HepG2 (cell line): ENCODE data around the gene COQ5. TPM values are rescaled to one million over a fixed set of nuclear protein-coding genes. Genes with fewer than 3 reads are reported as not detected.

Experiments
- DR1 ChIP-seq: sonication (generic); formaldehyde crosslinking; IDR thresholded peaks from 2 replicates; pipeline ENCODE4 v1.8.0; 2021; ENCODE audit warnings: mild to moderate bottlenecking, missing genetic modification reagents, inconsistent platforms
- E2F2 ChIP-seq: sonication (generic); formaldehyde crosslinking; IDR thresholded peaks from 2 replicates; pipeline ENCODE4 v1.4.0; 2020; ENCODE audit warnings: missing genetic modification reagents, borderline replicate concordance
- MEIS1 ChIP-seq: sonication (generic); formaldehyde crosslinking; IDR thresholded peaks from 2 replicates; pipeline ENCODE4 v1.9.0; 2021; ENCODE audit warnings: mild to moderate bottlenecking, missing genetic modification reagents, moderate library complexity, borderline replicate concordance
- NFIB ChIP-seq: sonication (generic); formaldehyde crosslinking; IDR thresholded peaks from 2 replicates; pipeline ENCODE4 v1.9.0; 2021; ENCODE audit warnings: missing genetic modification reagents, mild to moderate bottlenecking, borderline replicate concordance
- RARG ChIP-seq: sonication (generic); formaldehyde crosslinking; IDR thresholded peaks from 2 replicates; pipeline ENCODE4 v1.4.0; 2020; ENCODE audit warnings: low read depth, mild to moderate bottlenecking, missing genetic modification reagents
- TARDBP ChIP-seq: sonication (generic); formaldehyde crosslinking; IDR thresholded peaks from 2 replicates; pipeline ENCODE4 v1.8.0; 2022; ENCODE audit warnings: mild to moderate bottlenecking, missing genetic modification reagents
- TOE1 ChIP-seq: sonication (generic); formaldehyde crosslinking; IDR thresholded peaks from 2 replicates; pipeline ENCODE4 v1.4.0; 2020; ENCODE audit warnings: mild to moderate bottlenecking, missing genetic modification reagents
- polyA plus RNA-seq, 8 experiments: library from polyadenylated mRNA; depleted of rRNA in 3 of 8; stranded (reverse) in 7 of 8; unstranded in 1 of 8; fragments of >200 nt; fragmentation: Illumina TruSeq in 4 of 8; extraction: Trizol in 4 of 8; gene quantifications; 2 replicates each; pipeline versions ENCODE4 v1.2.1 to v1.2.3, GENCODE V29; 2011 to 2016; ENCODE audit warnings: low read depth in 4 of 8, missing spikeins in 1 of 8, mixed read lengths in 1 of 8; ENCODE audit not compliant: insufficient read depth in 1 of 8
- total RNA-seq, 5 experiments: library from RNA; depleted of rRNA; stranded (reverse); fragments of >200 nt; fragmentation: Illumina TruSeq; extraction: Trizol; gene quantifications; 2 replicates each; pipeline ENCODE4 v1.2.3, GENCODE V29; 2016; ENCODE audit warnings: low read depth in 1 of 5
- TF ChIP-seq, protein P1 (sequence below): sonication (generic); formaldehyde crosslinking; IDR thresholded peaks from 2 replicates; pipeline ENCODE4 v1.5.0; 2020; ENCODE audit warnings: mild to moderate bottlenecking, missing genetic modification reagents, borderline replicate concordance
- TF ChIP-seq, protein P2 (sequence below): sonication (generic); formaldehyde crosslinking; IDR thresholded peaks from 2 replicates; pipeline ENCODE4 v1.8.0; 2022; ENCODE audit warnings: missing genetic modification reagents, mild to moderate bottlenecking, inconsistent platforms, borderline replicate concordance
- TF ChIP-seq, protein P3 (sequence below): IDR thresholded peaks from 2 replicates; pipeline ENCODE4 v1.6.1; 2016; ENCODE audit warnings: low read depth, control low read depth
- TF ChIP-seq, protein P4 (sequence below): sonication (generic); formaldehyde crosslinking; IDR thresholded peaks from 2 replicates; pipeline ENCODE4 v1.4.0; 2020; ENCODE audit warnings: mild to moderate bottlenecking, missing genetic modification reagents
- TF ChIP-seq, protein P5 (sequence below): sonication (generic); formaldehyde crosslinking; IDR thresholded peaks from 2 replicates; pipeline ENCODE4 v1.8.1; 2022; ENCODE audit warnings: mild to moderate bottlenecking, missing genetic modification reagents
- TF ChIP-seq, protein P6 (sequence below): sonication (generic); formaldehyde crosslinking; IDR thresholded peaks from 2 replicates; pipeline ENCODE4 v1.4.0; 2020; ENCODE audit warnings: missing genetic modification reagents, borderline replicate concordance

Gene COQ5
- total and polyA plus RNA-seq, 2 of the 13 experiments (the other 11 are each of a cell fraction or from before 2014, with no cell fraction given), result 36.4 to 41.5 TPM

GRCh38 chr12:120495731-120496412, 33.1 kb downstream of the COQ5 start, which contains the start of gene DYNLL1 (continued):
- TF ChIP-seq E2F2 (CRISPR knock-in tag), result no peak
- TF ChIP-seq, protein P1, sequence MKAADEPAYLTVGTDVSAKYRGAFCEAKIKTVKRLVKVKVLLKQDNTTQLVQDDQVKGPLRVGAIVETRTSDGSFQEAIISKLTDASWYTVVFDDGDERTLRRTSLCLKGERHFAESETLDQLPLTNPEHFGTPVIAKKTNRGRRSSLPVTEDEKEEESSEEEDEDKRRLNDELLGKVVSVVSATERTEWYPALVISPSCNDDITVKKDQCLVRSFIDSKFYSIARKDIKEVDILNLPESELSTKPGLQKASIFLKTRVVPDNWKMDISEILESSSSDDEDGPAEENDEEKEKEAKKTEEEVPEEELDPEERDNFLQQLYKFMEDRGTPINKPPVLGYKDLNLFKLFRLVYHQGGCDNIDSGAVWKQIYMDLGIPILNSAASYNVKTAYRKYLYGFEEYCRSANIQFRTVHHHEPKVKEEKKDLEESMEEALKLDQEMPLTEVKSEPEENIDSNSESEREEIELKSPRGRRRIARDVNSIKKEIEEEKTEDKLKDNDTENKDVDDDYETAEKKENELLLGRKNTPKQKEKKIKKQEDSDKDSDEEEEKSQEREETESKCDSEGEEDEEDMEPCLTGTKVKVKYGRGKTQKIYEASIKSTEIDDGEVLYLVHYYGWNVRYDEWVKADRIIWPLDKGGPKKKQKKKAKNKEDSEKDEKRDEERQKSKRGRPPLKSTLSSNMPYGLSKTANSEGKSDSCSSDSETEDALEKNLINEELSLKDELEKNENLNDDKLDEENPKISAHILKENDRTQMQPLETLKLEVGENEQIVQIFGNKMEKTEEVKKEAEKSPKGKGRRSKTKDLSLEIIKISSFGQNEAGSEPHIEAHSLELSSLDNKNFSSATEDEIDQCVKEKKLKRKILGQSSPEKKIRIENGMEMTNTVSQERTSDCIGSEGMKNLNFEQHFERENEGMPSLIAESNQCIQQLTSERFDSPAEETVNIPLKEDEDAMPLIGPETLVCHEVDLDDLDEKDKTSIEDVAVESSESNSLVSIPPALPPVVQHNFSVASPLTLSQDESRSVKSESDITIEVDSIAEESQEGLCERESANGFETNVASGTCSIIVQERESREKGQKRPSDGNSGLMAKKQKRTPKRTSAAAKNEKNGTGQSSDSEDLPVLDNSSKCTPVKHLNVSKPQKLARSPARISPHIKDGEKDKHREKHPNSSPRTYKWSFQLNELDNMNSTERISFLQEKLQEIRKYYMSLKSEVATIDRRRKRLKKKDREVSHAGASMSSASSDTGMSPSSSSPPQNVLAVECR (CRISPR knock-in tag), result peak; percentile 98
- TF ChIP-seq MEIS1, result no peak
- no peak for TF ChIP-seq NFIB (CRISPR knock-in tag)
- TF ChIP-seq TARDBP (CRISPR knock-in tag), result peak; percentile 67
- TF ChIP-seq, protein P2, sequence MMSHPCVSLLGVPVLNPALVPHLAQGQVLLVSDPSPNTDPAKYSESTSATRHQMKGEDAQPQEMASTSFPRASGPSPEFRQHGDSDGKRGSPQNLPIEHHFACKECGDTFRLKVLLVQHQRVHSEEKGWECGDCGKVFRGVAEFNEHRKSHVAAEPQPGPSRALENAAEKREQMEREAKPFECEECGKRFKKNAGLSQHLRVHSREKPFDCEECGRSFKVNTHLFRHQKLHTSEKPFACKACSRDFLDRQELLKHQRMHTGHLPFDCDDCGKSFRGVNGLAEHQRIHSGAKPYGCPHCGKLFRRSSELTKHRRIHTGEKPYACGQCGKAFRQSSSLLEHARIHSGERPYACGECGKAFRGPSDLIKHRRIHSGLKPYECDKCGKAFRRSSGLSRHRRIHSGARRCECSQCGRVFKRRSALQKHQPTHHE, result peak; percentile 84
- TF ChIP-seq TOE1 (CRISPR knock-in tag), result no peak
- TF ChIP-seq, protein P3, sequence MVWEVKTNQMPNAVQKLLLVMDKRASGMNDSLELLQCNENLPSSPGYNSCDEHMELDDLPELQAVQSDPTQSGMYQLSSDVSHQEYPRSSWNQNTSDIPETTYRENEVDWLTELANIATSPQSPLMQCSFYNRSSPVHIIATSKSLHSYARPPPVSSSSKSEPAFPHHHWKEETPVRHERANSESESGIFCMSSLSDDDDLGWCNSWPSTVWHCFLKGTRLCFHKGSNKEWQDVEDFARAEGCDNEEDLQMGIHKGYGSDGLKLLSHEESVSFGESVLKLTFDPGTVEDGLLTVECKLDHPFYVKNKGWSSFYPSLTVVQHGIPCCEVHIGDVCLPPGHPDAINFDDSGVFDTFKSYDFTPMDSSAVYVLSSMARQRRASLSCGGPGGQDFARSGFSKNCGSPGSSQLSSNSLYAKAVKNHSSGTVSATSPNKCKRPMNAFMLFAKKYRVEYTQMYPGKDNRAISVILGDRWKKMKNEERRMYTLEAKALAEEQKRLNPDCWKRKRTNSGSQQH, result peak; percentile 68; the same call in 1 of the 2 replicates
- TF ChIP-seq, protein P4, sequence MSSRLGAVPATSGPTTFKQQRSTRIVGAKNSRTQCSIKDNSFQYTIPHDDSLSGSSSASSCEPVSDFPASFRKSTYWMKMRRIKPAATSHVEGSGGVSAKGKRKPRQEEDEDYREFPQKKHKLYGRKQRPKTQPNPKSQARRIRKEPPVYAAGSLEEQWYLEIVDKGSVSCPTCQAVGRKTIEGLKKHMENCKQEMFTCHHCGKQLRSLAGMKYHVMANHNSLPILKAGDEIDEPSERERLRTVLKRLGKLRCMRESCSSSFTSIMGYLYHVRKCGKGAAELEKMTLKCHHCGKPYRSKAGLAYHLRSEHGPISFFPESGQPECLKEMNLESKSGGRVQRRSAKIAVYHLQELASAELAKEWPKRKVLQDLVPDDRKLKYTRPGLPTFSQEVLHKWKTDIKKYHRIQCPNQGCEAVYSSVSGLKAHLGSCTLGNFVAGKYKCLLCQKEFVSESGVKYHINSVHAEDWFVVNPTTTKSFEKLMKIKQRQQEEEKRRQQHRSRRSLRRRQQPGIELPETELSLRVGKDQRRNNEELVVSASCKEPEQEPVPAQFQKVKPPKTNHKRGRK (CRISPR knock-in tag), result no peak
- TF ChIP-seq, protein P5, sequence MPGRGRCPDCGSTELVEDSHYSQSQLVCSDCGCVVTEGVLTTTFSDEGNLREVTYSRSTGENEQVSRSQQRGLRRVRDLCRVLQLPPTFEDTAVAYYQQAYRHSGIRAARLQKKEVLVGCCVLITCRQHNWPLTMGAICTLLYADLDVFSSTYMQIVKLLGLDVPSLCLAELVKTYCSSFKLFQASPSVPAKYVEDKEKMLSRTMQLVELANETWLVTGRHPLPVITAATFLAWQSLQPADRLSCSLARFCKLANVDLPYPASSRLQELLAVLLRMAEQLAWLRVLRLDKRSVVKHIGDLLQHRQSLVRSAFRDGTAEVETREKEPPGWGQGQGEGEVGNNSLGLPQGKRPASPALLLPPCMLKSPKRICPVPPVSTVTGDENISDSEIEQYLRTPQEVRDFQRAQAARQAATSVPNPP (CRISPR knock-in tag), result no peak
- TF ChIP-seq DR1, result peak; percentile 97
- TF ChIP-seq, protein P6, sequence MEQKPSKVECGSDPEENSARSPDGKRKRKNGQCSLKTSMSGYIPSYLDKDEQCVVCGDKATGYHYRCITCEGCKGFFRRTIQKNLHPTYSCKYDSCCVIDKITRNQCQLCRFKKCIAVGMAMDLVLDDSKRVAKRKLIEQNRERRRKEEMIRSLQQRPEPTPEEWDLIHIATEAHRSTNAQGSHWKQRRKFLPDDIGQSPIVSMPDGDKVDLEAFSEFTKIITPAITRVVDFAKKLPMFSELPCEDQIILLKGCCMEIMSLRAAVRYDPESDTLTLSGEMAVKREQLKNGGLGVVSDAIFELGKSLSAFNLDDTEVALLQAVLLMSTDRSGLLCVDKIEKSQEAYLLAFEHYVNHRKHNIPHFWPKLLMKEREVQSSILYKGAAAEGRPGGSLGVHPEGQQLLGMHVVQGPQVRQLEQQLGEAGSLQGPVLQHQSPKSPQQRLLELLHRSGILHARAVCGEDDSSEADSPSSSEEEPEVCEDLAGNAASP, result no peak
- TF ChIP-seq RARG (CRISPR knock-in tag), result no peak
